ENCODE data around the gene TRIAP1. TPM values are rescaled to one million over a fixed set of nuclear protein-coding genes. Genes with fewer than 3 reads are reported as not detected.

Gene TRIAP1
- total RNA-seq, 1 experiment from 2014 or later: 23.9 TPM

DNA sequence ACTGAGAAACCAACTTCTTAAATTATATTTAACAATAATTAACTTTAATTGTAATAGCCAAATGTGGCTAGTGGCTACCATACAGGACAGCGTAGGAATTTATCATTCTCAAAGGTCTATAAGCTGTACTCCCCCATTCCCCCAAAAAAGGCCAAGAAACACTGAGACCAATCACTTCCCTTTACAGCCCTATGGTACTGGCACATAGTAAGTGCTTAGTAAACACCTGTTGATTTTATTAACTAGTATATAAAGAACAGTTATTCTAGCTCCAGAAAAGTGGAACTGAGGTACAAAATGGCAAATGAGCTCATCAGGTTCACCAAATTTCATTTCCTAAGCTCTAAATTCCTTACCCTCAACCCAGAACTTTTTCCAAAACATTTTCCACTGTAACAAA, 29.5 kb upstream of the TRIAP1 start:
- POLR2A ChIA-PET: no interaction called here

GRCh38 chr12:120474616-120474960, 28.4 kb upstream of the TRIAP1 start:
- DNase-seq (ENCODE audit: low read depth, low spot score) (no peak), ATAC-seq (0 out of 2 replicates have a peak, but pooled peaks have one; percentile 31)
- TF ChIP-seq CTCF (IDR thresholded peaks at IDR 0.05): no peak
- no peak for TF ChIP-seq TCF7L2 (IDR thresholded peaks at IDR 0.05; ENCODE audit: low read depth, low read length)
- TF ChIP-seq REST (IDR thresholded peaks at IDR 0.05; ENCODE audit: insufficient read depth in 1 of 2, low read depth in 2 of 2, low read length in 1 of 2): no peak
- TF ChIP-seq POLR2AphosphoS5 (IDR thresholded peaks at IDR 0.05; ENCODE audit: low read depth, low read length): no peak
- TF ChIP-seq SIN3A (IDR thresholded peaks at IDR 0.05; ENCODE audit: borderline replicate concordance, insufficient read depth, low read depth, low read length): no peak
- no TSS peak for BruUV-seq (replicated peaks)
- intact Hi-C loops (cut with micrococcal nuclease; ENCODE audit: unreplicated experiment): no loop called here
- Histone ChIP-seq H3K36me3 (ENCODE audit: control insufficient read depth, insufficient read depth, low read length) (no peaks in the 10 kb centered on the region), H3K9me3 (ENCODE audit: control insufficient read depth, insufficient read depth, low read depth, low read length) (no peaks in the 10 kb centered on the region), H3K27me3 (ENCODE audit: control insufficient read depth, insufficient read depth, low read length) (no peaks in the 10 kb centered on the region), H3K4me3 (ENCODE audit: low read depth in 2 of 2, low read length in 2 of 2) (no peak overlapping the region), H3K27ac (ENCODE audit: low read length) (no peak overlapping the region), H3K4me1 (ENCODE audit: control insufficient read depth, insufficient read depth, low read length) (peaks cover 20% of the 10 kb centered on the region)
- in situ Hi-C loops (cut with HindIII; ENCODE audit: low pct_unique_long_range_greater_than_20kb, low sequenced_read_pairs): no loop called here
- ChIA-PET POLR2A (interaction anchor here (0.7 to 1.0 kb wide), 3 partner anchors 9 to 99 kb away, joined by 3 read pairs; no protein-coding TSS in a partner anchor), CTCF (interaction anchor here (0.6 kb wide), 1 partner anchor 26 kb away, joined by 5 read pairs; no protein-coding TSS in a partner anchor)

More for the DNA sequence above, 29.5 kb upstream of the TRIAP1 start:
- no peak overlapping the region for H3K4me3 ChIP-seq (ENCODE audit: low read depth in 2 of 2, low read length in 2 of 2)
- peaks cover 23% of the 10 kb centered on the region for H3K4me1 ChIP-seq (ENCODE audit: control insufficient read depth, insufficient read depth, low read length)
- ATAC-seq (no peak), DNase-seq (ENCODE audit: low read depth, low spot score) (no peak)
- H3K27me3 ChIP-seq (ENCODE audit: control insufficient read depth, insufficient read depth, low read length): no peaks in the 10 kb centered on the region
- TF ChIP-seq POLR2AphosphoS5 (IDR thresholded peaks at IDR 0.05; ENCODE audit: low read depth, low read length) (no peak), REST (IDR thresholded peaks at IDR 0.05; ENCODE audit: insufficient read depth in 1 of 2, low read depth in 2 of 2, low read length in 1 of 2) (no peak), CTCF (IDR thresholded peaks at IDR 0.05) (no peak), SIN3A (IDR thresholded peaks at IDR 0.05; ENCODE audit: borderline replicate concordance, insufficient read depth, low read depth, low read length) (no peak), TCF7L2 (IDR thresholded peaks at IDR 0.05; ENCODE audit: low read depth, low read length) (no peak)
- BruUV-seq (replicated peaks): no TSS peak
- no peaks in the 10 kb centered on the region for H3K9me3 ChIP-seq (ENCODE audit: control insufficient read depth, insufficient read depth, low read depth, low read length)
- H3K36me3 ChIP-seq (ENCODE audit: control insufficient read depth, insufficient read depth, low read length): no peaks in the 10 kb centered on the region
- in situ Hi-C loops (cut with HindIII; ENCODE audit: low pct_unique_long_range_greater_than_20kb, low sequenced_read_pairs): no loop called here
- H3K27ac ChIP-seq (ENCODE audit: low read length): no peak overlapping the region
- CTCF ChIA-PET: no interaction called here
- intact Hi-C loops (cut with micrococcal nuclease; ENCODE audit: unreplicated experiment): no loop called here

All from Panc1 (cell line).